Retinal pigment epithelial cell (primary cell): ENCODE measurements around the gene POMP.

Experiments used
- DNase-seq: peaks from one replicate; pipeline ENCODE4 v3.0.0-alpha.2; 2010; ENCODE audit warnings: low read depth
- H3K4me3 ChIP-seq: 2 replicates; pipeline ENCODE4 v1.5.1; 2011; ENCODE audit warnings: mild to moderate bottlenecking, low read length, control low read depth, moderate library complexity
- CTCF ChIP-seq: conservative IDR thresholded peaks from 2 replicates; pipeline ENCODE4 v1.5.1; 2011; ENCODE audit warnings: low read depth, low read length, control low read depth, inconsistent platforms

POMP gene

DNA sequence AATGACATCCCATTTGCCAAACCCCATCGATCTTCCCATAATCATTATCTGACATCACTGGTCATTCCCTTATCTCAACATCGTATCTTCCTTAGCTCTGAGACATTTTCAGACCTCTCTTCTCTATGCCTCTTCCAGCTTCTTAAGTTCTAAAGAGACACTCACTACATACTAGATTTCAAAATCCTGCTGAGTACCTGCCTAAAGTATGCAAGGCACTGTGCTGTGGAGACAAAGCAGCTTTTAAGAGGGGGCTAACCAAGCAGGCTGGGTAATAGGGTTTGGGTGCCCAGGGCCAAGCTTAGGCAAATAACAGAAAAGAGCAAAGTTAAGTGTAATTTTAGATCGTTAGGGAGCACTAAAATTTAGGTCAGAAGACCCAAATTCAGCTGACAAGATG is 3.4 kb upstream of the POMP start:
- H3K4me3 ChIP-seq = no peak overlapping the region
- no peak for DNase-seq
- no peak for TF ChIP-seq CTCF

DNA sequence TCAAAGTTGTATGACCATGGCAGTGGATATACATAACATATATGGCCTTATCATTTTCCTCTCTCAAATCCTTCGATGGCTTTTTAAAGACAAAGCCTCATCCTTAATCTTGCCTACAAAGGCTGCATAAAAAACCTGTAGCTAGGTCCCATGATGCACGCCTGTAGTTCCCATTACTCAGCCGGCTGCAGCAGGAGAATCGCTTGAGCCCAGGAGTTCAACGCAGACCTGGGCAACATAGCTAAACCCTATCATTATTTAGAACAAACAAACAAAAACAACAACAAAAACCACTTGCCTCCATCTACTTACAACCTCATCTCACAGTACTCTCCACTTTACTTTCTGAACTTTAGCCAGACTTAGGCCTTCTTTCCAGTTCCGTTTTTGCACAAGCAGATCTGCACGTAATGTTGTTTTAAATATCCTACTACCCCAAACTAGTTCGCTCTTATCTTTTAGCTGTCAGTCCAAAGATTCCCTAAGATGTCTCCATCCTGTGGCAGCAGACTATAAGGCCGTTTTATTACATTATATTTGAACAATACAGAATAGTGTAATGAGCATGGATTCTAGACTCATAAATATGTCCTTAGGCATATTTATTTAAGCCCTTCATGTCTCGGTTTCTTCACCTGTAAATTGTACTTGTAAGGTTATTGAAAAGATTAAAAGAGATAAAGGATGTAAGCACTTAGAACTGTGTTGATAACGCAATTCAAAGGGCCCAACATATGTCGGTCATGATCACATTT is 969 bp upstream of the POMP start:
- H3K4me3 ChIP-seq = peak overlapping the region; percentile 95
- DNase-seq = no peak
- no peak for TF ChIP-seq CTCF

DNA sequence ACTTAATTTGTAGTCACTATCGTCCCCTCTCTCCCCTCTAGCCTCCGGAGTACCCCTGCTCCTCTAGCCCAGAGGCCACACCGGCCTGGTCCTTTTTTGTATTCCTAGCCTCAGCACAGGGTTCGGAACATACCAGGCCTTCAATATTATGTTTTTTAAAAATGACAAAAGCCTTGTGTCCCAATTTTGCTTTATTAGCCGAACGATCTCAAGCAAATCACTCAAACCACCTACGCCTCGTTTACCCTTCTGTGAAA is 463 bp upstream of the POMP start:
- no peak for DNase-seq
- TF ChIP-seq CTCF = no peak

DNA sequence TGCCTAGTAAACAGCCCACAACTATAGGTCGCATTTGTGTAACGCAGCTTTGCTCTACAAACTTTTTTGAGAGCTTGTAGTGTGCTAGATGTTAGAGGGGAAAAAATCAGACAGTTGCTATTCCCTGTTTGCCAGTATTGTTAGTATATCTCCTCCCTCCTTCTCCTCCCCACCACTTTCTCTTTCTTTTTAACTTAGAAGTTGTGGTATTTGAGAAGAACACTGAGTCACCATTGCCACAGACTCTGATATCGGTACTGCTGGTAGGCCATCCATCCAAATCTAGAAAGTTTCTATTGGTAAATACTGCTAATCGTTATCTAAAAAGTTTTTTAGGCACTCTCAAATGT is 666 bp downstream of the POMP start:
- H3K4me3 ChIP-seq = peak overlapping the region; percentile 95
- no peak for DNase-seq
- TF ChIP-seq CTCF = no peak

More for the DNA sequence above, 463 bp upstream of the POMP start:
- H3K4me3 ChIP-seq = peak overlapping the region; percentile 95

DNA sequence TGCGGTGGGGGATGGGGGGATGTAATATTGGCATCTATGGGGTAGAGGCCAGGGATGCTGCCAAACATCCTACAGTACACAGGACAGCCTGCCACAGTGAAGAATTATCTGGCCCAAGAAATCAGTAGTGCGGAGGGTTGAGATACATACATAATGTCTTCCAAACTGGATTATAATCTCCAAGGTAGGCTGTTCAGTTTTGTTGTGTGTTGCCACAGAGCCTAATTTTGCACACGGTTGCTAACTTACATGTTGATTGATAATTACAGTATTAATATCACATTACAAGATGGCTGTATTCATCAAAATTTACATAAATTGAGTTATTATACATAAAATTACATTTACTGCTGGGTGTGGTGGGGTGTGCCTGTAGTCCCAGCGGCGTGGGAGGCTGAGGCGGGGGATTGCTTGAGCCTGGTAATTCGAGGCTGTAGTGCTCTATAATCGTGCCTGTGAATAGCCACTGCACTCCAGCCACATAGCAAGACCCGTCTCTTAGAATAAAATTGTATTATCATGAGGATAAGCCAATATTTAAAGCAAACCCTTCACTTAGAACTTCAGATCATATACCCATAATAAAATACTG is 8.1 kb downstream of the POMP start:
- TF ChIP-seq CTCF = no peak
- H3K4me3 ChIP-seq = no peak overlapping the region
- DNase-seq = no peak

- TF ChIP-seq CTCF = no peak
- no peak for DNase-seq
- H3K4me3 ChIP-seq = no peak overlapping the region
These were observed 12.3 kb downstream of the POMP start for GRCh38 chr13:28671126-28671792.

GRCh38 chr13:28678809-28679208 is 19.9 kb downstream of the POMP start:
- H3K4me3 ChIP-seq = no peak overlapping the region
- no peak for DNase-seq
- TF ChIP-seq CTCF = no peak
